Stimulated activated CD4-positive, alpha-beta T cell treated with anti-CD3 and anti-CD28 coated beads, Interleukin-1b, Interleukin-23, amount 100 ng/mL, for 4 hours (primary cell): ENCODE data around the gene SLC9A4.
"Not testable (repeated sequence)": the region's sequence is repeated elsewhere in the genome, so short reads cannot be mapped to it uniquely, and the experiment has no call there.

Experiments
- DNase-seq, 2 donors: peaks; one replicate each; pipeline ENCODE4 v3.0.0-alpha.2; 2020; ENCODE audit warnings: low read depth in 2 of 2

SLC9A4 gene

DNA sequence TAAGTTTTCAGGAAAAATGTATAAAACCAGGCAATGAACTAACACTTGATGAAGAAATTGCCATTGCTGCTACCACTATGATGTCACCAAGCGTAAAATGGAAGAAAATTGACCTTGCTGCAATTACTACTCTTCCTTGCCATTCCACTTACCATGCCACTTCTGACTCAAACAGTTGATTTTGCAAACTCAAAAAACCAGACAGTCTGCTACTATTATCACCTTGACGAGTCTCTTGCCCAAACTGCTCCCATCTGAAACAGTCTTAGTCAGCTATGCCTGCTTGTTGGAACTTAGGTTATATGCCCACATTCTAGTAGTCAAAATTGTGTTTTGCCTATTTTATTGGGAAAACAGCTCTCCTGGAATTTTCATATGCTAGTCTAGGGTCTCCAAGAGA lies 74.4 kb downstream of the SLC9A4 start:
- DNase-seq: no peak

- DNase-seq: no peak
These were observed 76.0 kb downstream of the SLC9A4 start for GRCh38 chr2:102549027-102549426.

DNA sequence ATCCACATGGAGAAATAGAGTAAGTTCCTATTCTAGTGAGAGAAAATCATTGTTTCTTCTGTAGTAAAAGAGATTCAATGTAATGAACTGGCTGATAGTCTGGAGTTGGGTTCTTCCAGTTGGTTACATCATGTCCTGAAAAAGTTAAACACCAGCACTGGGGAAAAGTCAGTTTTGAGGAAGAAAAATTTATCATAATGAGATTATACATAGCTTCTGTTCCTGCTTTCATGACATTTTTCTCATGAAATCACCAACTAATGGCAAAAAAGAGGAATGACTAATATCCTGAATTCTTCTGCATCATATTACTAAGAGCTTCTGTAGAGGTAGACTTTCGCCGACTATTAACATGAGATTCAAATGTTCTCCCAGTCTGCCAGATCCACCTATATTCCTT lies 77.1 kb downstream of the SLC9A4 start:
- no peak for DNase-seq

- no peak for DNase-seq
These were observed 78.5 kb downstream of the SLC9A4 start for GRCh38 chr2:102551329-102552096.

DNA sequence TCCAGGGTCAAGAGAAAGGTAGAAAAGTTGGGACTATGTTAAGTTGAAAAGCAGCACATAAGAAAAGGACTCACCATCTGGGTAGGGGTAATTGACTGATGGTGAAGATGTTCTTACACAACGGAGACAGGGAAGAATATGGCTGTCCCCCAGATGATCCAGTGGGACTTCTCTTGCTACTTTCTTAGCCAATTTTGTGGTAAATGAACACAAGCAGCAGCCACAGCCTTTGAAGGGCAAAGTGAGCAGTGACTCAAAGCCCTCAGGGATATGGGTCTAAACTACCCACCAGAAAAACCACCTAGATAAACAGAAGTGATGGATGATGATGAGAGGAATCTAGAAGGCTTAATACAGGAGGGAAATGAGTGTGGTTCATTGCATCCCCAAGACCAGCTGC lies 80.6 kb downstream of the SLC9A4 start:
- DNase-seq: no peak

DNA sequence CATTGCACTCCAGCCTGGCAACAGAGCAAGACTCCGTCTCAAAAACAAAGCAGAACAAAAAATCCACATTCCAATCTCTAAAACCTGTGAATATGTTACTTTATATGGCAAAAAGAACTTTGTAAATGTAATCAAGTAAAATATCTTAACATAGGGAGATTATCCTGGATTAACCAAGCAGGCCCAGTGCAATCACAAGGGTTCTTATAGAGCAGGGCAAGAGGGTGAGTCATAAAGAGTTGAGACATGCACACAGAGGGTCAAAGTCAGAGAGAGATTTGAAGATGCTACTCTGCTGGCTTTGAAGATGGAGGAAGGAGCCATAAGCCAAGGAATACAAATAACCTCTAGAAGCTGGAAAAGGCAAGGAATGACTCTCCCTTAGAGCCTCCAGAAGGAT lies 85.4 kb downstream of the SLC9A4 start:
- DNase-seq: no peak

- DNase-seq: not testable (repeated sequence)
These were observed 89.5 kb downstream of the SLC9A4 start for GRCh38 chr2:102562542-102562941.

- no peak for DNase-seq
These were observed 102.9 kb downstream of the SLC9A4 start for GRCh38 chr2:102575888-102576287.

- no peak for DNase-seq
These were observed 105.3 kb downstream of the SLC9A4 start for GRCh38 chr2:102578376-102578775.

DNA sequence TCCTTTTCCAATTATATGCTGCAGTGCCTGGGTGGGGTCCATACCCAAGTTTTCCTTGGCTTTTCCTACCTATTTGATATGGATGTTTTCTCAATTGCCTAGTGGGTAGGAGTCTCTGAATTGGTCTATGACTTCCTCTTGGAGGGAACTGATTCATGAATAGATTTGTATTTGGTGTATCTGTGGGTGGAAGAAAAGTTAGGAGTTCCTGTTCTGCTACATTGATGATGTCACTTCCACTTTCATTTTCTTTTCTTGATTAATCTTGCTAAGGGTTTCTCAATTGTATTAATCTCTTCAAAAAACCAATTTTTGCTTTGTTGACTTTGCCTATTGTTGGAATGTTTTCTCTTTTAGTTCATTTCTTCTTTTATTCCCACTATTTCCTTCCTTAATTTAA lies 108.9 kb downstream of the SLC9A4 start:
- DNase-seq: no peak

DNA sequence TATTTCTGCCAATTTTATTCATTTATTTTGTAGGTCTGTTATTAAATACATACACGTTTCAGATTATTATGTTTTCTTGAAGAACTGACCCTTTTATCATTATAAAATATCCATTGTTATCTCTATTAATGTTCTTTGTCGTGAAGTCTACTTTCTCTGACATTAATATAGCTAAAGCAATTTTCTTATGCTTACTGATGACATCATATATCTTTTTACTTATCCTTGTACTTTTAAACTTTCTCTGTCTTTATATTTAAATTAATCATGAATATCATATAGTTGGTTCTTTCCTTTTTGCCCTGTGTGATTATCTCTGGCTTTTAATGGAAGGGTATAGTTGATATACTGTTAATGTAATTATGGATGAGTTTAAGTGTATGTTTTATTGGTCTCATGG lies 109.8 kb downstream of the SLC9A4 start:
- DNase-seq: no peak
